HG03575 (cell line): ENCODE results near the gene GLIPR1L2.
A peak's percentile ranks its signal among the peaks of the same experiment; 100 is the strongest.

Experiments
- ATAC-seq: cut with Tn5 transposase; IDR thresholded peaks from one replicate; pipeline ENCODE4 v1.9.1; 2021; ENCODE audit not compliant: unreplicated experiment, insufficient number of reproducible peaks, low FRiP score; ENCODE audit errors: extremely low read depth

Gene GLIPR1L2

DNA sequence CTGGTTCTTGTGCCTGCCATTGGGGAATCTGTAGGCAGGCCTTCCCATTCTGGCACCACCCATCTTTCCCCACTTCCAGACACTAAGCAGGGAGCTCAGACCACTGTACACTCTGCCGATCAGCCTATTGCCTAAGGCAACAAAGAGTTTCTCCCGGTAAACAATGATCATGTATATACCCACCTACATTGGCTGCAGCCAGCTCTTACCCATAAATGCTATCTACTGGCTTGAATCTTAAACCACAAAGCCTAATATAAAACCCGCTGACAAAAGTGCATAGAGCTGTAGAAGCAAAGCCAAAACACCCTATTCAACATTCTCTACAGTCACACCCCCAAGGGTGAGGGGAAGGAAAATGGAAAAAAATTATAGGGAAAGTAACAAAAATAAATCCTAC lies 68.9 kb downstream of the GLIPR1L2 start:
- ATAC-seq = no peak

DNA sequence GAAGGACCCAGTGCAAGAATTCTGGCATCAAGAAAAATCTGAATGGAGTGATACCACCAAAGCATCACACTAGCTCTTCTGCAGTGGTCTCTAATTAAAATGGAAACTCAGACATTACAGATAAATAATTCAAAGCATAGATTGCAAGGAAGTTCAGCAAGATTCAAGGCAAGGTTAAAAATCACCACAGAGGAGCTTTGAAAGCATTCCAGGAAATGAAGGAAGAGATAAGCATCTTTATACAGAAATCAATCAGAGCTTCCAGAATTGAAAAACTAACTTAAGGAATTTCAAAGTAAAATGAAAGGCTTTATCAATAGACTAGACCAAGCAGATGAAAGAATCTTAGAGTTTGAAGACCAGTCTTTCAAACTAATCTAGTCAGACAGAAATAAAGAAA lies 69.3 kb downstream of the GLIPR1L2 start:
- no peak for ATAC-seq

GRCh38 chr12:75471902-75472890 lies 81.3 kb downstream of the GLIPR1L2 start:
- no peak for ATAC-seq

DNA sequence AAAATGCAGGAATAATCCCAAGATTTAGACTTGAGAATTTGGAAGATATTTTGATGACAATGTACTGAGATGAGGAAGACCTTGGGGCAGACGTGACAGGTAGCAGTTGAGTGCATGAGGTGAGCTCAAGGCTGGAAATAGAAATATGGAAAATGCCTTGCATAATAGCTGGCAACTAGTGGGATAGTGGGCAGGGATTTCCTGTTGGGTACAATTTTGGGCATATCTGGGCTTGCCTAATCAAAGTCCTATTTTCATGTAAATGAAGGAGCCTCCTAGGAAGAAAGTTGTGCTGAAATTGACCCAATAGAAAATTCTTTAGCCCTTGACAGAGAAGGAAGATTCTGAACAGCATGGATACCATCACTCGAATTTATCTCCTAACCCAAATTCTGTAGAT lies 83.2 kb downstream of the GLIPR1L2 start:
- ATAC-seq = no peak

DNA sequence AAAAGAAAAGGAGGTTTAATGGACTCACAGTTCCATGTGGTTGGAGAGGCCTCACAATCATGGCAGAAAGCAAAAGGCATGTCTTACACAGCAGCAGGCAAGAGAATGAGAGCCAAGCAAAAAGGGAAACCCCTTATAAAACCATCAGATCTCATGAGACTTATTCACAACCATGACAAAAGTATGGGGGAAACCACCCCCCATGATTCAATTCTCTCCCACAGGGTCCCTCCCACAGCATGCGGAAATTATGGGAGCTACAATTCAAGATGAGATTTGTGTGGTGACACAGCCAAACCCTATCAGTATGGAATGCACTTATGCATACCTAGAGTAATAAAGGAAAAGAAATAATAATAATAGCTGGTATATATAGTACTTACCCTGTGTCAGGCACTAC lies 85.2 kb downstream of the GLIPR1L2 start:
- no peak for ATAC-seq

DNA sequence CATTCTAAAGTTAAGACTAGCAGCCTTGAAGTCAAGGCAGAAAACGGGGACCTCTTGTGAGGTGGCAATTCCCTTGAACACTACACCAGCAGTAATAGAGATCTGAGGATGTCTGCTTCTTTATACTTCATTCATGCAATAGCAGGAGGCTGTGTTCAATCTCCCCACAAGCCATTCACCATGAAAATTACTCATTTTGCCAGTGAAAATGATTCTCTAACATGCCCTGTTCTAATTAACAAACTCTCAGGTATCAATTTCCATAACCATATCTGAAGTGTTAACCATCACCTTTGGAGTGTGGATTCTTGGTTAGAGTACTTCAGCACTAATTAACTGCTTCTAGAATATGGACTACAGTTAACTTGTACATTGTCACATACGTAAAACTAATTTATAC lies 86.2 kb downstream of the GLIPR1L2 start:
- ATAC-seq = no peak

DNA sequence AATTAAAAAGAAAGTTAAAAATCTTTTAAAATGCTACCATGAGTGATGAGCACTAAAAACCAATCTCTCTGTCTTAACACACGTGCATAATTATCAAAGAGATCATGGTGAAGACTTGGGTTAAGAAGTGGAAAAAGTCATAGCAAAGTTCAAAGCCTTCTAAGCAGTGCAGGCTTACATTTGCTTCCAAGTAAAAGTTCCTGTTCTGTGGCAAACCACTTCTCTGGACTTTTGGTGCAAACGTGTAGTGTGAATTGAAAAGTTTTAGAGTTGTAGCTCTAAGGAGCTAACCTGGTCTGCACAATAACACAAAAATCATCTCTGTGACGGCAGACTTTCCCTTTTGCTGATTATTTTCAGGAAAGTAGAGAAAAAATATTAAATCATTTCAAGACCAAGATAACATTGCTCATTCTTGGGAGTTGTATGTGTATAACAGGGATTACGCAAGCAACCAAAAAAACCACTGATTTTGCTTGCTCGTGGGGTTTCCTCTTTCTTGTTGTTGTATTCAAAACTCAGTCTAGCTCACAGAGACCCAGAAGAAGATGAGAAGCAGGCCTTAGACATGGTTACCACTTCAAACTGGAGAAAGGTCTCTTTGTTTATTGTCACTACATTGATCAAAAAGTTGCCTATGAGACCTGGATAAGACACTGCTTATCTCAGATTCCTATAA lies 87.4 kb downstream of the GLIPR1L2 start:
- no peak for ATAC-seq

DNA sequence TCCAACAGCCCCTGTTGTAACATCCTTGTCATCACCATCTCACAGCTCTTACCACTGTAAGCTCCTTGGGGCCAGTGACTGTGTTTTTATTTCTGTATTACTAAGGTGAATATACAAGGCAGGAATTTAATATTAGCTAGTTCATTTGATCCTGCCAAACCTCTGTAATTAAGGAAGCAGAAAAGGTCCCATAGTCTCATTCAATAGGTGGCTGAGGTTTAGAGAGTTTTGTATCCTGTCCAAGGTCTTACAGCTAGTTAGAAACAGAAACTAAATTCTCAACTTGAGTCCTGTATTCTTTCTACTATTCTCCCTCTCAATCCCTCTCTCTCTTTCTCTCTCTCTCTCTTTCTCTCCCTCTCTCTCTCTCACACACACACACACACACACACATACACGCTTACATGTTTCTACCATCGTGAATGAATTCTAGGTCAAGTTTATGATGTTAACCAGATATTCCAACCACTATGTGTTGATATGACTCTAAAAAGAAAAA lies 89.1 kb downstream of the GLIPR1L2 start:
- peak; percentile 22 for ATAC-seq

GRCh38 chr12:75480469-75480949 lies 89.6 kb downstream of the GLIPR1L2 start, which contains the start of gene GLIPR1:
TSS of gene GLIPR1 (plus strand) at chr12:75480755. CDS start at chr12:75480881, 126 bp downstream.
- ATAC-seq = peak; percentile 91

- no peak for ATAC-seq
Measured at GRCh38 chr12:75481013-75481705, 90.3 kb downstream of the GLIPR1L2 start.

DNA sequence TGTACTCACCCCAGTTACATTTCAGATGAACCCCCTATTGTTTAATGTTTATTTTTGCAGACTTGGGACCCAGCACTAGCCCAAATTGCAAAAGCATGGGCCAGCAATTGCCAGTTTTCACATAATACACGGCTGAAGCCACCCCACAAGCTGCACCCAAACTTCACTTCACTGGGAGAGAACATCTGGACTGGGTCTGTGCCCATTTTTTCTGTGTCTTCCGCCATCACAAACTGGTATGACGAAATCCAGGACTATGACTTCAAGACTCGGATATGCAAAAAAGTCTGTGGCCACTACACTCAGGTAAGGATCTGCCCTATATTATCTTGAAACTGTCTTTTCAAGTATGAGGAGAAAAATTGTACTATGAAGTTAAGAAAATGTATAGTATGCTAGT lies 90.9 kb downstream of the GLIPR1L2 start:
- ATAC-seq = no peak
